Astrocyte (in vitro differentiated cells and primary cell): ENCODE data around the gene RPS27A. TPM values are rescaled to one million over a fixed set of nuclear protein-coding genes. Genes with fewer than 3 reads are reported as not detected.
A peak's percentile ranks its signal among the peaks of the same experiment; 100 is the strongest.

Experiments used
- DNase-seq: peaks from one replicate; pipeline ENCODE4 v3.0.0-alpha.2; 2010; ENCODE audit warnings: low read depth
- FAIRE-seq: peaks from 2 replicates; lab custom pipeline; 2011; peaks lifted over from hg19 to GRCh38; lab: Jason Lieb, UNC
- H2AFZ ChIP-seq: 2 replicates; pipeline ENCODE4 v1.6.0; 2012; ENCODE audit warnings: low read depth, low read length, inconsistent platforms
- H3K27ac ChIP-seq: 2 replicates; pipeline ENCODE4 v1.5.1; 2011; ENCODE audit warnings: low read depth, low read length, inconsistent platforms
- H3K27me3 ChIP-seq: 2 replicates; pipeline ENCODE4 v1.6.0; 2011; ENCODE audit warnings: low read length, inconsistent platforms; ENCODE audit not compliant: insufficient read depth
- H3K36me3 ChIP-seq: 2 replicates; pipeline ENCODE4 v1.5.1; 2011; ENCODE audit warnings: low read length, inconsistent platforms; ENCODE audit not compliant: insufficient read depth
- H3K4me1 ChIP-seq: 2 replicates; pipeline ENCODE4 v1.5.1; 2011; ENCODE audit warnings: low read length, inconsistent platforms; ENCODE audit not compliant: insufficient read depth
- H3K4me2 ChIP-seq: 2 replicates; pipeline ENCODE4 v1.6.0; 2012; ENCODE audit warnings: low read length, inconsistent platforms
- H3K4me3 ChIP-seq: 2 replicates; pipeline ENCODE4 v1.5.1; 2011; ENCODE audit warnings: low read depth, mild to moderate bottlenecking, low read length, inconsistent platforms; ENCODE audit not compliant: insufficient read depth
- H3K79me2 ChIP-seq: 2 replicates; pipeline ENCODE4 v1.6.0; 2012; ENCODE audit warnings: mild to moderate bottlenecking, low read length, inconsistent platforms; ENCODE audit not compliant: insufficient read depth
- H3K9ac ChIP-seq: 2 replicates; pipeline ENCODE4 v1.6.0; 2012; ENCODE audit warnings: mild to moderate bottlenecking, low read length, inconsistent platforms
- H3K9me3 ChIP-seq: 2 replicates; pipeline ENCODE4 v1.5.1; 2012; ENCODE audit warnings: low read depth, mild to moderate bottlenecking, low read length, inconsistent platforms; ENCODE audit not compliant: insufficient read depth
- H4K20me1 ChIP-seq: 2 replicates; pipeline ENCODE4 v1.6.0; 2012; ENCODE audit warnings: low read length, inconsistent platforms; ENCODE audit not compliant: insufficient read depth
- H3K27ac Mint-ChIP-seq: one replicate; pipeline ENCODE4 v1.8.0; 2021; ENCODE audit warnings: mild to moderate bottlenecking, mixed read lengths; ENCODE audit not compliant: unreplicated experiment
- H3K27me3 Mint-ChIP-seq: one replicate; pipeline ENCODE4 v1.8.0; 2021; ENCODE audit warnings: low read depth, mixed read lengths; ENCODE audit not compliant: unreplicated experiment
- H3K36me3 Mint-ChIP-seq: one replicate; pipeline ENCODE4 v1.8.0; 2021; ENCODE audit warnings: low read depth, mixed read lengths; ENCODE audit not compliant: unreplicated experiment
- H3K4me1 Mint-ChIP-seq: one replicate; pipeline ENCODE4 v1.8.0; 2021; ENCODE audit warnings: low read depth, mixed read lengths; ENCODE audit not compliant: unreplicated experiment
- H3K4me3 Mint-ChIP-seq: one replicate; pipeline ENCODE4 v1.8.0; 2021; ENCODE audit warnings: mild to moderate bottlenecking, moderate library complexity, mixed read lengths; ENCODE audit not compliant: unreplicated experiment
- H3K9me3 Mint-ChIP-seq: one replicate; pipeline ENCODE4 v1.8.0; 2021; ENCODE audit warnings: mild to moderate bottlenecking, mixed read lengths; ENCODE audit not compliant: unreplicated experiment
- CTCF ChIP-seq: IDR thresholded peaks from 2 replicates; pipeline ENCODE4 v1.5.1; 2011; ENCODE audit warnings: low read depth, mild to moderate bottlenecking, inconsistent platforms, low read length, moderate library complexity; ENCODE audit not compliant: insufficient read depth
- EZH2 ChIP-seq: IDR thresholded peaks from 2 replicates; pipeline ENCODE4 v1.6.1; 2012; ENCODE audit warnings: mild to moderate bottlenecking, low read length, inconsistent platforms; ENCODE audit not compliant: insufficient read depth
- total RNA-seq: library from RNA; stranded (reverse); gene quantifications from 2 replicates; pipeline ENCODE4 v1.2.1, GENCODE V29; 2021

The RPS27A gene
- total RNA-seq, 1 donor from 2014 or later = 840 TPM

GRCh38 chr2:55231546-55232083 lies 873 bp upstream of the RPS27A start:
- H3K4me3 Mint-ChIP-seq = peak overlapping the region; percentile 95
- peak; percentile 38 for DNase-seq
- Histone ChIP-seq H4K20me1 (peaks cover 40% of the 10 kb centered on the region), H3K4me3 (peak overlapping the region; percentile 97), H3K9me3 (no peaks in the 10 kb centered on the region), H3K4me2 (peak overlapping the region; percentile 93), H2AFZ (peak overlapping the region; percentile 96), H3K79me2 (peaks cover 85% of the 10 kb centered on the region), H3K9ac (peak overlapping the region; percentile 98), H3K36me3 (peaks cover 28% of the 10 kb centered on the region), H3K4me1 (peaks cover 14% of the 10 kb centered on the region), H3K27ac (peak overlapping the region; percentile 99), H3K27me3 (no peaks in the 10 kb centered on the region)
- H3K27me3 Mint-ChIP-seq = no peaks in the 10 kb centered on the region
- FAIRE-seq = no peak
- no peaks in the 10 kb centered on the region for H3K9me3 Mint-ChIP-seq
- H3K4me1 Mint-ChIP-seq = peaks cover 35% of the 10 kb centered on the region
- H3K36me3 Mint-ChIP-seq = peaks cover 20% of the 10 kb centered on the region
- H3K27ac Mint-ChIP-seq = peak overlapping the region; percentile 96
- TF ChIP-seq CTCF (no peak), EZH2 (no peak)

- Histone ChIP-seq H4K20me1 (peaks cover 44% of the 10 kb centered on the region), H3K4me3 (peak overlapping the region; percentile 97)
Measured at GRCh38 chr2:55232863-55233657, 572 bp downstream of the RPS27A start.

More at GRCh38 chr2:55232863-55233657, 572 bp downstream of the RPS27A start:
- Histone ChIP-seq H2AFZ (peak overlapping the region; percentile 96), H3K9ac (peak overlapping the region; percentile 98), H3K36me3 (peaks cover 35% of the 10 kb centered on the region), H3K4me2 (peak overlapping the region; percentile 93), H3K4me1 (peaks cover 14% of the 10 kb centered on the region), H3K9me3 (no peaks in the 10 kb centered on the region), H3K27ac (peak overlapping the region; percentile 99), H3K27me3 (no peaks in the 10 kb centered on the region), H3K79me2 (peaks cover 73% of the 10 kb centered on the region)
- peaks cover 20% of the 10 kb centered on the region for H3K36me3 Mint-ChIP-seq
- H3K27ac Mint-ChIP-seq = peak overlapping the region; percentile 96
- H3K9me3 Mint-ChIP-seq = no peaks in the 10 kb centered on the region
- H3K4me1 Mint-ChIP-seq = peaks cover 31% of the 10 kb centered on the region
- no peaks in the 10 kb centered on the region for H3K27me3 Mint-ChIP-seq
- DNase-seq = peak; percentile 10
- TF ChIP-seq EZH2 (no peak), CTCF (no peak)
- no peak for FAIRE-seq
- peak overlapping the region; percentile 95 for H3K4me3 Mint-ChIP-seq
